Trophoblast cell (in vitro differentiated cells and primary cell): ENCODE measurements around the gene HJV.

Experiments used
- DNase-seq, 2 donors: peaks; one replicate each; pipeline ENCODE4 v3.0.0-alpha.2; 2016
- H2AFZ ChIP-seq: 2 replicates; pipeline ENCODE4 v1.6.1; 2013; ENCODE audit warnings: low read length, moderate library complexity, mild to moderate bottlenecking; ENCODE audit not compliant: insufficient read depth, poor library complexity
- H2AK5ac ChIP-seq: 2 replicates; pipeline ENCODE4 v1.6.1; 2013; ENCODE audit warnings: mild to moderate bottlenecking, low read length
- H2BK120ac ChIP-seq: 2 replicates; pipeline ENCODE4 v1.6.1; 2013; ENCODE audit warnings: low read length, mild to moderate bottlenecking, moderate library complexity; ENCODE audit not compliant: insufficient read depth, poor library complexity
- H2BK12ac ChIP-seq: 2 replicates; pipeline ENCODE4 v1.6.1; 2013; ENCODE audit warnings: mild to moderate bottlenecking, low read length, moderate library complexity
- H2BK5ac ChIP-seq: 2 replicates; pipeline ENCODE4 v1.6.1; 2013; ENCODE audit warnings: low read length, low read depth, moderate library complexity, mild to moderate bottlenecking; ENCODE audit not compliant: poor library complexity
- H3K14ac ChIP-seq: 2 replicates; pipeline ENCODE4 v1.6.1; 2013; ENCODE audit warnings: mild to moderate bottlenecking, low read length
- H3K18ac ChIP-seq: 2 replicates; pipeline ENCODE4 v1.6.1; 2013; ENCODE audit warnings: mild to moderate bottlenecking, low read length
- H3K23ac ChIP-seq: 2 replicates; pipeline ENCODE4 v1.6.1; 2013; ENCODE audit warnings: low read length
- H3K27ac ChIP-seq: 2 replicates; pipeline ENCODE4 v1.5.1; 2013; ENCODE audit warnings: low read depth, mild to moderate bottlenecking, inconsistent platforms, low read length, moderate library complexity
- H3K27me3 ChIP-seq: 2 replicates; pipeline ENCODE4 v1.6.1; 2013; ENCODE audit warnings: inconsistent platforms, mild to moderate bottlenecking, low read length, moderate library complexity; ENCODE audit not compliant: insufficient read depth
- H3K36me3 ChIP-seq, 2 experiments: 1 replicate in 1 of 2; 2 replicates in 1 of 2; pipeline ENCODE4 v1.6.1; 2013; ENCODE audit warnings: low read length in 2 of 2, mild to moderate bottlenecking in 2 of 2, moderate library complexity in 1 of 2; ENCODE audit not compliant: insufficient read depth in 2 of 2, control insufficient read depth in 1 of 2
- H3K4ac ChIP-seq: 2 replicates; pipeline ENCODE4 v1.6.1; 2013; ENCODE audit warnings: low read depth, mild to moderate bottlenecking, low read length, moderate library complexity
- H3K4me1 ChIP-seq, 2 experiments: 1 replicate in 1 of 2; 2 replicates in 1 of 2; pipeline ENCODE4 v1.6.1; 2013; ENCODE audit warnings: low read length in 2 of 2, mild to moderate bottlenecking in 2 of 2, moderate library complexity in 1 of 2; ENCODE audit not compliant: insufficient read depth in 2 of 2, control insufficient read depth in 1 of 2
- H3K4me2 ChIP-seq: 2 replicates; pipeline ENCODE4 v1.6.1; 2013; ENCODE audit warnings: inconsistent platforms, mild to moderate bottlenecking, low read length, moderate library complexity
- H3K4me3 ChIP-seq: 2 replicates; pipeline ENCODE4 v1.5.1; 2013; ENCODE audit warnings: mild to moderate bottlenecking, low read depth, low read length, inconsistent platforms
- H3K79me1 ChIP-seq: one replicate; pipeline ENCODE4 v1.6.1; 2013; ENCODE audit warnings: low read length
- H3K79me2 ChIP-seq: 2 replicates; pipeline ENCODE4 v1.6.1; 2013; ENCODE audit warnings: low read length, mild to moderate bottlenecking; ENCODE audit not compliant: control insufficient read depth, insufficient read depth, poor library complexity
- H3K9ac ChIP-seq: 2 replicates; pipeline ENCODE4 v1.6.1; 2013; ENCODE audit warnings: mild to moderate bottlenecking, low read length
- H3K9me3 ChIP-seq: 2 replicates; pipeline ENCODE4 v1.6.1; 2013; ENCODE audit warnings: low read depth, mild to moderate bottlenecking, control low read depth, inconsistent platforms, low read length; ENCODE audit not compliant: insufficient read depth
- H4K12ac ChIP-seq: 2 replicates; pipeline ENCODE4 v1.6.1; 2013; ENCODE audit warnings: low read depth, mild to moderate bottlenecking, low read length, moderate library complexity
- H4K8ac ChIP-seq: 2 replicates; pipeline ENCODE4 v1.6.1; 2013; ENCODE audit warnings: low read depth, mild to moderate bottlenecking, low read length, moderate library complexity
- H4K91ac ChIP-seq: one replicate; pipeline ENCODE4 v1.6.1; 2013; ENCODE audit warnings: low read depth, mild to moderate bottlenecking, low read length, moderate library complexity
- WGBS: extraction: QIAGEN DNeasy Blood & Tissue Kit; methylation state at CpG from one replicate; pipeline ENCODE4 v1.1.7; 2013; ENCODE audit warnings: missing lambda C conversion rate; ENCODE audit not compliant: insufficient read length, insufficient coverage; ENCODE audit errors: extremely low coverage; 5-methylcytosine and 5-hydroxymethylcytosine counted together

HJV gene

DNA sequence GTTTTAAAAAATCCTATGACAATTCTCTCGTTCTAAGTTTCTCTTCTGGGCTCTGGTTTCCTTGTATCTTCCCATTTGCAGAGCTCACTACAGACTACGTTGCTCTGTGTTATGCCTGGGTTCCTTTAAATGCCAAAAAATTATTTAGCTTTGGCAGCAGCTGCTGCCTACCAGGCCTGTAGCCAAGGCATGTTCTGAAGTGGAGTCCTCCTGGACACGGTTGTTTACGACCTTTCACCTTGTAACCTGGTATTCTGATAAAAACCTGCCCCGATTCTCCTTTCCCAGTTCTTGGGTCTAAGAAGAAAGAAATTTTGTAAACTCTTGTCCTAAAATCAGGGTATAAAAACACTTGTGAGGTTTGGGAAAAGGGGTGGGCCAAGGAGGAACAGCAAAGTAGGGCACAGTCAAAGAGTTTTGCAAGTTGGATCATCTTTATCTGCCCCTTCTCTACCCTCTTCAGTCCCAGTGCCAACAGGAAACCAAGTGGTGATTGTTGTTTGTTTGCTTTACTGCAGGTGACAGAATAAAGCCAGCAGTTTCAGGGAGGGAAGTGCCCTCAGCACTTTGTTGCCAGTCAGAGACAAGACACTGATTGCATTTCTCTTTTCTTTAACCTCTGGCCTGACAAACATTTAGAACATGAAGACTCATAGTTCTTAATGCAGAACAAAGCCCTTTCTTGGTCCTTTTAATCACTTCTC lies 22.1 kb downstream of the HJV start:
- no peak overlapping the region for H2BK5ac ChIP-seq
- H3K9ac ChIP-seq, result no peak overlapping the region
- H3K9me3 ChIP-seq, result no peaks in the 10 kb centered on the region
- peaks cover 6% of the 10 kb centered on the region for H3K79me1 ChIP-seq
- H4K12ac ChIP-seq, result no peak overlapping the region
- H3K23ac ChIP-seq, result no peak overlapping the region
- peaks cover 5 to 13% of the 10 kb centered on the region in 2 experiments for H3K4me1 ChIP-seq
- peaks cover under 1 to 1% of the 10 kb centered on the region in 2 experiments for H3K36me3 ChIP-seq
- no peak overlapping the region for H3K4me3 ChIP-seq
- no peak overlapping the region for H3K4ac ChIP-seq
- H3K14ac ChIP-seq, result no peak overlapping the region
- H4K91ac ChIP-seq, result no peak overlapping the region
- H3K79me2 ChIP-seq, result no peaks in the 10 kb centered on the region
- no peak for DNase-seq
- no peak overlapping the region for H2AK5ac ChIP-seq
- H3K4me2 ChIP-seq, result no peak overlapping the region
- H2BK120ac ChIP-seq, result no peak overlapping the region
- no peak overlapping the region for H4K8ac ChIP-seq
- no CpG with 5 or more reads among the region's 5 CpGs for WGBS
- H2BK12ac ChIP-seq, result no peak overlapping the region
- H2AFZ ChIP-seq, result no peak overlapping the region
- H3K27me3 ChIP-seq, result no peaks in the 10 kb centered on the region
- H3K27ac ChIP-seq, result no peak overlapping the region
- H3K18ac ChIP-seq, result no peak overlapping the region

- Histone ChIP-seq H3K14ac (no peak overlapping the region), H3K9me3 (no peaks in the 10 kb centered on the region), H3K23ac (no peak overlapping the region), H3K4me2 (no peak overlapping the region), H2AK5ac (no peak overlapping the region), H3K4ac (no peak overlapping the region), H2BK5ac (no peak overlapping the region), H3K4me3 (no peak overlapping the region), H3K79me1 (peaks cover 6% of the 10 kb centered on the region), H3K4me1 (peaks cover 5 to 17% of the 10 kb centered on the region in 2 experiments), H3K18ac (no peak overlapping the region), H3K9ac (no peak overlapping the region), H3K79me2 (no peaks in the 10 kb centered on the region), H3K36me3 (peaks cover 6 to 8% of the 10 kb centered on the region in 2 experiments), H4K12ac (no peak overlapping the region), H3K27me3 (no peaks in the 10 kb centered on the region), H4K8ac (no peak overlapping the region), H3K27ac (no peak overlapping the region), H2BK120ac (no peak overlapping the region), H4K91ac (no peak overlapping the region), H2BK12ac (no peak overlapping the region), H2AFZ (no peak overlapping the region)
- DNase-seq, result no peak
- WGBS, result no CpG with 5 or more reads among the region's 3 CpGs
These were observed 23.9 kb downstream of the HJV start for GRCh38 chr1:145997718-145998023.

DNA sequence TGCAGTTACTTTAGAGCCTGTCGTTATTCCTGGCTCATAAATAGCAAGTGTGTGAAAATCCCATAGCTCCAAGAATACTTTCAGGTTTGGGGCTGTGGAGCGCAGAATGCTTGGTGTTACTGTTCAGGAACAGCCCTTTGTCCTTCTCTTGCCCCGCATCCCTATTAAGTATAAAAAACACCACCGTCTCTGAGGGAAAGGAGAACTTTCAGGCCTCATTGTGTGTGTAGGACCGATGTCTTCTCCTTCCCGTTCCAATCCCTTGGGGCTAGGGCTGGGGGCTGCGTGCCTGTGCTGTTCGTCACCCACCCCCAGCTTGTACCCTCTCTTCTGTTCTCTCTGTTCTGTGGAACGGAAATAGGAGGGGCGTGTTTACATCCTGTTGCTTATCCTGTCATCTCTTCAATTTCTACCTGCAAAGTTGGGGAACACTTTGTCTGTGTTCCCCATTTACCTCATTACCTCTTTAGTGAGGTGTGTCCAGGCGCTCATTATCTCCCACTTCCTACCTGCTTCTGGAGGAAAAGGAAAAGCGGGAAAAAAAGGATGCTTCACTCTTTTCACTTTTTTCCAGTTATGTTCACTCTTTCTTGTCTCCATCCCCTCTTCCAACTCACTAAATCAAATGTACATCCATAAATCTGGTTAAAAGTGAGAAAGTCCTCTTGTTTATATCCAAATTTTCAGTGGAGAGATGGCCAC lies 24.4 kb downstream of the HJV start:
- Histone ChIP-seq H2BK5ac (peak overlapping the region; percentile 3), H4K12ac (no peak overlapping the region), H3K9me3 (no peaks in the 10 kb centered on the region), H3K27me3 (no peaks in the 10 kb centered on the region), H2BK120ac (peak overlapping the region; percentile 54), H3K9ac (peak overlapping the region; percentile 53), H3K14ac (peak overlapping the region; percentile 70), H3K36me3 (peaks cover 6 to 8% of the 10 kb centered on the region in 2 experiments), H2BK12ac (peak overlapping the region; percentile 72), H2AFZ (peak overlapping the region; percentile 82), H2AK5ac (no peak overlapping the region), H3K23ac (no peak overlapping the region), H3K79me1 (peaks cover 6% of the 10 kb centered on the region), H3K4ac (no peak overlapping the region), H4K8ac (peak overlapping the region; percentile 55), H4K91ac (peak overlapping the region; percentile 41), H3K4me1 (peaks cover 5 to 17% of the 10 kb centered on the region in 2 experiments), H3K79me2 (no peaks in the 10 kb centered on the region), H3K4me2 (peak overlapping the region; percentile 83), H3K18ac (no peak overlapping the region), H3K27ac (no peak overlapping the region), H3K4me3 (no peak overlapping the region)
- whole genome bisulfite sequencing, result no CpG with 5 or more reads among the region's 12 CpGs
- DNase-seq, result no peak

- Histone ChIP-seq H2BK120ac (peak within 1 kb of the TSS; percentile 54), H4K12ac (peak within 1 kb of the TSS; percentile 83), H3K4ac (no peak within 1 kb of the TSS), H3K9me3 (no peaks in the 10 kb centered on the region), H3K27me3 (no peaks in the 10 kb centered on the region), H3K27ac (no peak within 1 kb of the TSS), H3K9ac (peak within 1 kb of the TSS; percentile 53), H2AFZ (peak within 1 kb of the TSS; percentile 82), H2BK5ac (peak within 1 kb of the TSS; percentile 3), H3K4me3 (peak within 1 kb of the TSS; percentile 61), H2BK12ac (peak within 1 kb of the TSS; percentile 72), H4K91ac (peak within 1 kb of the TSS; percentile 74), H3K23ac (no peak within 1 kb of the TSS), H3K36me3 (peaks cover 6 to 8% of the 10 kb centered on the region in 2 experiments), H3K14ac (peak within 1 kb of the TSS; percentile 82), H3K4me1 (peaks cover 5 to 17% of the 10 kb centered on the region in 2 experiments), H3K4me2 (peak within 1 kb of the TSS; percentile 83), H3K79me2 (no peaks in the 10 kb centered on the region), H3K79me1 (peaks cover 6% of the 10 kb centered on the region), H3K18ac (no peak within 1 kb of the TSS), H4K8ac (peak within 1 kb of the TSS; percentile 55), H2AK5ac (no peak within 1 kb of the TSS)
- no CpG with 5 or more reads among the region's 30 CpGs for WGBS
- DNase-seq, result peak; percentile 56 to 67
These were observed 25.0 kb downstream of the HJV start, which contains the start of gene TXNIP for GRCh38 chr1:145996433-145997015. TXNIP (minus strand) TSS chr1:145996579; CDS start chr1:145996266, 313 bp downstream.
